Loucy (cell line): ENCODE data around the gene SMIM23.

Experiments
- CTCF ChIP-seq: fragments of 200-600 bp; sonication (generic); conservative IDR thresholded peaks from 2 replicates; pipeline ENCODE4 v1.5.1; 2014; ENCODE audit warnings: mild to moderate bottlenecking, antibody characterized with exemption, low read length
- EZH2phosphoT487 ChIP-seq: fragments of 200-600 bp; IDR thresholded peaks from 2 replicates; pipeline ENCODE4 v1.6.1; 2018; ENCODE audit warnings: antibody characterized with exemption, mild to moderate bottlenecking, moderate library complexity, borderline replicate concordance

- TF ChIP-seq CTCF (no peak), EZH2phosphoT487 (no peak)
These were observed 53.5 kb downstream of the SMIM23 start for GRCh38 chr5:171839112-171839511.
